Measurements from ENCODE around the gene SNX33. TPM values are rescaled to one million over a fixed set of nuclear protein-coding genes. Genes with fewer than 3 reads are reported as not detected.

SNX33 gene
- total RNA-seq, 4 donors from 2014 or later = 32.1 to 59.7 (median 49.5) TPM

DNA sequence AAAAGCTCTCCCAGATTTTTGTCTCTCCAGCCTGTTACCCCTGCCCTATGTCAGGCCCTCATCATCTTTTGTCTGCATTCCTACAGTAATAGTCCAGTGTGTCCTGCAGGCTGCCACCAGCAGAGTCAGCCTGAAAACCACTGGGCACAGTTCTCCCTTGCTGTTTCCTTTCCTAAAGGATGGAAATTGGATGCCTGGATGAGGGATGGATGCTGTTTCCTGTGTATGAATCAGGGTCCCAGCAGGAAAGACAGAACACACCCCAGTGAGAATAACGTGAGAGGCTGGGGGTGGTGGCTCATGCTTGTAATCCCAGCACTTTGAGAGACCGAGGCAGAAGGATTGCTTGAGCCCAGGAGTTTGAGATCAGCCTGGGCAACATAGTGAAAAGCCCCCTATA, 3.3 kb upstream of the SNX33 start:
- Histone ChIP-seq H3K27me3 (no peaks in the 10 kb centered on the region), H3K4me1 (peaks cover 40% of the 10 kb centered on the region), H3K27ac (no peak overlapping the region), H3K4me3 (no peak overlapping the region), H3K9me3 (no peaks in the 10 kb centered on the region), H3K36me3 (no peaks in the 10 kb centered on the region)
- DNase-seq (ENCODE audit: low spot score in 2 of 2) = no peak
- 72% methylated on average over 2 of the region's 2 CpGs for WGBS
- TF ChIP-seq EP300 (IDR thresholded peaks at IDR 0.05) (no peak), POLR2AphosphoS5 (IDR thresholded peaks at IDR 0.05) (no peak), POLR2A (IDR thresholded peaks at IDR 0.05) (no peak), CTCF (IDR thresholded peaks at IDR 0.05) (no peak)

GRCh38 chr15:75646112-75646943, 1.4 kb upstream of the SNX33 start:
- Histone ChIP-seq H3K36me3 (no peaks in the 10 kb centered on the region), H3K27ac (peak overlapping the region; percentile 96), H3K4me1 (peaks cover 48% of the 10 kb centered on the region), H3K27me3 (no peaks in the 10 kb centered on the region), H3K4me3 (peak overlapping the region; percentile 87), H3K9me3 (no peaks in the 10 kb centered on the region)
- TF ChIP-seq CTCF (IDR thresholded peaks at IDR 0.05) (no peak), POLR2A (IDR thresholded peaks at IDR 0.05) (no peak), POLR2AphosphoS5 (IDR thresholded peaks at IDR 0.05) (no peak), EP300 (IDR thresholded peaks at IDR 0.05) (no peak)
- DNase-seq (ENCODE audit: low spot score in 2 of 2) = no peak
- 29% methylated on average over 3 of the region's 5 CpGs for WGBS

DNA sequence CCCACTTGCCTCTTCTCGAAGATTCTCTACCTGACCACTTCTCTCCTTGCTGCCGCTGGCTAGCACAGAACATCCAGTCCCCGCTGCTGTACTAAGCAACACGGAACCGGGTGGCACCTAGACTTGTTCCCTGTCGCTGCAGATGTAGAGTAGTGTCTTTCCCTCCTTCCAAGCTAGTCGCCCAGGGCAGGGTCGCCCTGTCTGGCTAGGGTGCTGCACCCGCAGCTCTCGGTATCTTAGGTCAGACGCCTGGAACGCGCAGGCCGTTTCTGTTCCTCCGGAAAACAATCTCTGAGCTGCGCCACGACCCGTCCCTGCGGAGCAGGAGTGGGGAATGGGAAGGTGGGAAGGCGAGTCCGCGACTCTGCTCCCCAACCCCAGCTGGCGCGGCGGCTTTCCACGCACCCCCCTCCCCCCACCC, 758 bp upstream of the SNX33 start:
- Histone ChIP-seq H3K4me3 (peak overlapping the region; percentile 87), H3K27me3 (no peaks in the 10 kb centered on the region), H3K9me3 (no peaks in the 10 kb centered on the region), H3K4me1 (peaks cover 54% of the 10 kb centered on the region), H3K36me3 (no peaks in the 10 kb centered on the region), H3K27ac (peak overlapping the region; percentile 96)
- TF ChIP-seq CTCF (IDR thresholded peaks at IDR 0.05) (no peak), POLR2AphosphoS5 (IDR thresholded peaks at IDR 0.05) (no peak), EP300 (IDR thresholded peaks at IDR 0.05) (peak; percentile 73), POLR2A (IDR thresholded peaks at IDR 0.05) (no peak)
- 0% methylated on average over 13 of the region's 26 CpGs for WGBS
- DNase-seq (ENCODE audit: low spot score in 2 of 2) = no peak

- peaks cover 69% of the 10 kb centered on the region for H3K4me1 ChIP-seq
- no peak for TF ChIP-seq CTCF (IDR thresholded peaks at IDR 0.05)
- no peak for TF ChIP-seq POLR2AphosphoS5 (IDR thresholded peaks at IDR 0.05)
- TF ChIP-seq EP300 (IDR thresholded peaks at IDR 0.05) = no peak
- TF ChIP-seq POLR2A (IDR thresholded peaks at IDR 0.05) = no peak
- no peaks in the 10 kb centered on the region for H3K9me3 ChIP-seq
- H3K4me3 ChIP-seq = peak overlapping the region; percentile 87
- WGBS = under 1% methylated on average over 30 of the region's 34 CpGs
- H3K27me3 ChIP-seq = no peaks in the 10 kb centered on the region
- H3K36me3 ChIP-seq = no peaks in the 10 kb centered on the region
- H3K27ac ChIP-seq = peak overlapping the region; percentile 96
- peak in 1 of 2 donors; percentile 79 for DNase-seq (ENCODE audit: low spot score in 2 of 2)
These were observed 666 bp downstream of the SNX33 start for GRCh38 chr15:75648156-75649000.
